K562 (cell line): Measurements from ENCODE around the gene SFN. TPM values are rescaled to one million over a fixed set of nuclear protein-coding genes. Genes with fewer than 3 reads are reported as not detected.

Experiments used
- ATAC-seq: fragments of 200-7000 bp; cut with Tn5 transposase; 3 replicates; pipeline ENCODE4 v1.9.1; 2020; ENCODE audit warnings: moderate library complexity
- Bru-seq: library from RNA; stranded (reverse); fragments of 400-500 nt; gene quantifications from one replicate; lab custom pipeline; 2021; lab: Mats Ljungman, UMichigan
- BruChase-seq, 2 experiments: library from RNA; stranded (reverse); fragments of 400-500 nt; gene quantifications; one replicate each; lab custom pipeline; 2021; lab: Mats Ljungman, UMichigan
- BruUV-seq: library from RNA; stranded (reverse); fragments of 400-500 nt; replicated peaks from 2 replicates; lab custom pipeline; 2021; lab: Mats Ljungman, UMichigan
- CTCF ChIA-PET: fragments of 300-600 bp; formaldehyde crosslinking; extraction: SDS; loops from one replicate; lab custom pipeline; 2021; ENCODE audit warnings: low intra/inter-chr PET ratio; lab: Yijun Ruan, JAX
- POLR2A ChIA-PET: fragments of 300-600, 350-650 bp; sonication (Branson Sonifier 250); formaldehyde crosslinking; extraction: SDS; loops from one replicate; lab custom pipeline; 2021; ENCODE audit warnings: antibody characterized with exemption, inconsistent platforms; lab: Yijun Ruan, JAX
- DNase-seq, 4 experiments: peaks; one replicate each; pipeline versions ENCODE4 v3.0.0 to v3.0.0-alpha.2; 2011 to 2018; ENCODE audit warnings: low spot score in 3 of 4, mixed read lengths in 3 of 4; ENCODE audit errors: extremely low read depth in 1 of 4
- FAIRE-seq: peaks from 2 replicates; lab custom pipeline; 2011; peaks lifted over from hg19 to GRCh38; lab: Jason Lieb, UNC
- H2AFZ ChIP-seq: 2 replicates; pipeline ENCODE4 v1.6.0; 2011; ENCODE audit warnings: low read depth, low read length, control low read depth, inconsistent platforms
- H3K27ac ChIP-seq: fragments of 200-600 bp; 3 replicates; pipeline ENCODE4 v1.8.0; 2011; ENCODE audit warnings: low read depth, mild to moderate bottlenecking, control low read depth, inconsistent platforms, low read length, moderate library complexity, mixed read lengths; ENCODE audit errors: extremely low read depth
- H3K27me3 ChIP-seq, 2 experiments: fragments of 300-600 bp in 1 of 2; 2 replicates in 1 of 2; 3 replicates in 1 of 2; pipeline versions ENCODE4 v1.6.0 to v1.8.0; 2011; ENCODE audit warnings: inconsistent platforms in 2 of 2, low read length in 2 of 2, mild to moderate bottlenecking in 1 of 2, mixed read lengths in 1 of 2, moderate library complexity in 1 of 2; ENCODE audit not compliant: control insufficient read depth in 2 of 2, insufficient read depth in 2 of 2
- H3K36me3 ChIP-seq: fragments of 300-600 bp; 3 replicates; pipeline ENCODE4 v1.8.0; 2011; ENCODE audit warnings: mild to moderate bottlenecking, low read length, inconsistent platforms; ENCODE audit not compliant: control insufficient read depth, insufficient read depth
- H3K4me1 ChIP-seq, 2 experiments: fragments of 200-600 bp in 1 of 2; replicated peaks in 1 of 2; 2 replicates in 1 of 2; 3 replicates in 1 of 2; pipeline versions ENCODE4 v1.5.1 to v1.8.0; 2011; ENCODE audit warnings: inconsistent platforms in 2 of 2, low read length in 2 of 2, mild to moderate bottlenecking in 1 of 2, mixed read lengths in 1 of 2, moderate library complexity in 1 of 2; ENCODE audit not compliant: control insufficient read depth in 2 of 2, insufficient read depth in 2 of 2
- H3K4me2 ChIP-seq: 2 replicates; pipeline ENCODE4 v1.6.1; 2011; ENCODE audit warnings: low read length, control low read depth, inconsistent platforms, mixed read lengths; ENCODE audit not compliant: insufficient read depth
- H3K4me3 ChIP-seq: fragments of 200-600 bp; sonication (generic), shearing (Covaris generic); 2 replicates; pipeline ENCODE4 v1.5.1; 2016; ENCODE audit warnings: control low read depth, inconsistent platforms
- H3K79me2 ChIP-seq: fragments of 200-600 bp; 3 replicates; pipeline ENCODE4 v1.8.0; 2011; ENCODE audit warnings: low read length, inconsistent platforms; ENCODE audit not compliant: control insufficient read depth, insufficient read depth
- H3K9ac ChIP-seq, 2 experiments: 2 replicates each; pipeline versions ENCODE4 v1.6.0 to v1.6.1; 2011; ENCODE audit warnings: low read depth in 2 of 2, low read length in 2 of 2, control low read depth in 1 of 2, inconsistent platforms in 1 of 2, mild to moderate bottlenecking in 1 of 2, mixed read lengths in 1 of 2; ENCODE audit not compliant: insufficient read depth in 1 of 2
- H3K9me1 ChIP-seq: one replicate; pipeline ENCODE4 v1.6.0; 2011; ENCODE audit warnings: inconsistent platforms, mild to moderate bottlenecking, low read length, moderate library complexity; ENCODE audit not compliant: control insufficient read depth, insufficient read depth
- H3K9me3 ChIP-seq: replicated peaks from 2 replicates; pipeline ENCODE4 v1.5.1; 2011; ENCODE audit warnings: low read depth, low read length, inconsistent platforms; ENCODE audit not compliant: control insufficient read depth, insufficient read depth
- H4K20me1 ChIP-seq: replicated peaks from 2 replicates; pipeline ENCODE4 v1.6.1; 2011; ENCODE audit warnings: low read length, inconsistent platforms, mixed read lengths; ENCODE audit not compliant: control insufficient read depth, insufficient read depth
- ATF1 ChIP-seq, 2 experiments: fragments of 450-650 bp in 1 of 2; IDR thresholded peaks; 2 replicates each; pipeline ENCODE4 v1.6.1; 2016; ENCODE audit warnings: missing compliant biosample characterization in 1 of 2, missing genetic modification characterization in 1 of 2
- BRCA1 ChIP-seq, 2 experiments: fragments of 450-650 bp in 1 of 2; sonication (generic) in 1 of 2; formaldehyde crosslinking in 1 of 2; IDR thresholded peaks; 2 replicates each; pipeline versions ENCODE4 v1.5.0 to v1.6.1; 2017 to 2020; ENCODE audit warnings: mild to moderate bottlenecking in 1 of 2, missing genetic modification reagents in 1 of 2
- CBFB ChIP-seq: sonication (generic); formaldehyde crosslinking; IDR thresholded peaks from 2 replicates; pipeline ENCODE4 v1.4.0; 2020; ENCODE audit warnings: mild to moderate bottlenecking, missing genetic modification reagents
- JUND ChIP-seq, 2 experiments: IDR thresholded peaks; 2 replicates in 1 of 2; 3 replicates in 1 of 2; pipeline ENCODE4 v1.6.1; 2011; ENCODE audit warnings: borderline replicate concordance in 2 of 2, low read depth in 2 of 2, low read length in 2 of 2, improper control_type of control experiment in 1 of 2, missing biosample characterization in 1 of 2, missing genetic modification characterization in 1 of 2, missing genetic modification reagents in 1 of 2
- KLF6 ChIP-seq: fragments of 250-450 bp; sonication (Bioruptor Pico); IDR thresholded peaks from 2 replicates; pipeline ENCODE4 v1.4.0; 2020; ENCODE audit warnings: mild to moderate bottlenecking, moderate library complexity, borderline replicate concordance
- NEUROD1 ChIP-seq: fragments of 150-350 bp; IDR thresholded peaks from 2 replicates; pipeline ENCODE4 v1.6.1; 2014; ENCODE audit warnings: borderline replicate concordance, low read length, low read depth; ENCODE audit not compliant: partially characterized antibody
- PYGO2 ChIP-seq: fragments of 450-650 bp; IDR thresholded peaks from 2 replicates; pipeline ENCODE4 v1.6.1; 2016; ENCODE audit warnings: mild to moderate bottlenecking, missing genetic modification characterization, moderate library complexity, missing compliant biosample characterization
- SMAD2 ChIP-seq: fragments of 150-350 bp; IDR thresholded peaks from 2 replicates; pipeline ENCODE4 v1.6.1; 2014; ENCODE audit warnings: low read depth, mild to moderate bottlenecking, low read length
- SRSF9 ChIP-seq: fragments of 200-400 bp; formaldehyde crosslinking; IDR thresholded peaks from 2 replicates; pipeline ENCODE4 v1.6.1; 2017; ENCODE audit warnings: low read depth, low read length, borderline replicate concordance
- TSC22D4 ChIP-seq: fragments of 450-650 bp; IDR thresholded peaks from 2 replicates; pipeline ENCODE4 v1.6.1; 2016; ENCODE audit warnings: missing genetic modification characterization, missing biosample characterization, control low read depth
- ZBTB1 ChIP-seq: sonication (generic); formaldehyde crosslinking; IDR thresholded peaks from 2 replicates; pipeline ENCODE4 v1.8.1; 2023; ENCODE audit warnings: missing genetic modification reagents, low read depth, mild to moderate bottlenecking, borderline replicate concordance
- ZNF584 ChIP-seq: fragments of 200-800 bp; sonication (Bioruptor generic); IDR thresholded peaks from 2 replicates; pipeline ENCODE4 v1.6.1; 2016; ENCODE audit warnings: low read depth, mild to moderate bottlenecking, missing genetic modification characterization, missing compliant biosample characterization
- WGBS: fragments of 100-300 bp; shearing (Covaris generic); methylation state at CpG from one replicate; pipeline ENCODE4 v1.1.6; 2016; ENCODE audit warnings: low coverage, mixed read lengths; ENCODE audit not compliant: insufficient coverage; ENCODE audit errors: missing lambda C conversion rate; 5-methylcytosine and 5-hydroxymethylcytosine counted together
- in situ Hi-C: fragments of 300-500 bp; cut with MboI; formaldehyde crosslinking; loops from 4 replicates; pipeline ENCODE4 v1.15.0; 2018; ENCODE audit warnings: inconsistent platforms, mixed read lengths
- intact Hi-C: fragments of 100-400 bp; cut with micrococcal nuclease; formaldehyde crosslinking; loops from 2 replicates; pipeline ENCODE4 v1.14.2; 2022
- long read RNA-seq, 3 experiments: library from polyadenylated mRNA in 2 of 3; library from RNA in 1 of 3; unstranded in 2 of 3; stranded (forward) in 1 of 3; transcript quantifications; one replicate each; pipeline ENCODE4 v2.0.0, GENCODE V29; 2019 to 2022
- polyA minus RNA-seq, 3 experiments: library from RNA; depleted of rRNA, polyadenylated mRNA; stranded (reverse); fragments of >200 nt; gene quantifications; 2 replicates each; pipeline ENCODE4 v1.2.3, GENCODE V29; 2011
- polyA plus RNA-seq, 8 experiments: library from polyadenylated mRNA; depleted of rRNA in 4 of 8; stranded (reverse) in 5 of 8; unstranded in 3 of 8; fragments of >200 nt; fragmentation: Nextera tagmentation in 2 of 8; fragmentation: Illumina TruSeq in 1 of 8; extraction: Ambion mirVana in 2 of 8; extraction: Trizol in 1 of 8; gene quantifications; 2 replicates each; pipeline versions ENCODE4 v1.2.1 to v1.2.3, GENCODE V29; 2011 to 2014; ENCODE audit warnings: inconsistent platforms in 1 of 8, missing spikeins in 1 of 8
- total RNA-seq, 7 experiments: library from RNA; depleted of rRNA in 6 of 7; stranded (reverse); fragments of >200 nt in 6 of 7; fragmentation: Illumina TruSeq in 2 of 7; extraction: Trizol in 2 of 7; gene quantifications; 2 replicates each; pipeline versions ENCODE4 v1.2.1 to v1.2.3, GENCODE V29; 2011 to 2021; ENCODE audit warnings: low replicate concordance in 1 of 7
- TF ChIP-seq, protein P1 (sequence below): fragments of 250-450 bp; sonication (Bioruptor Pico); IDR thresholded peaks from 2 replicates; pipeline ENCODE4 v1.8.0; 2022; ENCODE audit warnings: moderate library complexity, mild to moderate bottlenecking, inconsistent platforms

Gene SFN
- 0.42 and 0.90 TPM in 2 replicates for total RNA-seq (2011; cell fraction: chromatin; rRNA removed; ENCODE audit: low replicate concordance)
- 0.66 and 1.3 TPM in 2 replicates for total RNA-seq (2011; cell fraction: nucleolus; rRNA removed)
- 0.37 and 1.5 TPM in 2 replicates for total RNA-seq (2011; cell fraction: nucleoplasm; rRNA removed)
- total RNA-seq (2014; rRNA removed) (2.2 and 2.7 TPM in 2 replicates), total RNA-seq (2014; rRNA removed; fragmentation: Illumina TruSeq; extraction: Trizol) (0.38 and 0.73 TPM in 2 replicates), total RNA-seq (2015; rRNA removed; fragmentation: Illumina TruSeq; extraction: Trizol) (2.0 and 3.0 TPM in 2 replicates), total RNA-seq (2021) (3.1 and 3.7 TPM in 2 replicates), polyA plus RNA-seq (2011; rRNA removed) (0.86 and 1.7 TPM in 2 replicates), polyA plus RNA-seq (2014; fragmentation: Illumina TruSeq; extraction: Trizol) (2.7 and 3.4 TPM in 2 replicates), polyA plus RNA-seq (2014; fragmentation: Nextera tagmentation; extraction: Ambion mirVana) (under 1 TPM; 0.10 to 0.11 TPM), polyA plus RNA-seq (2014; rRNA removed) (3.8 and 3.9 TPM in 2 replicates), polyA minus RNA-seq (2011; rRNA and poly(A)+ RNA removed) (0.25 and 0.42 TPM in 2 replicates), Bru-seq, nascent RNA (percentile 44 among the genes with signal in this experiment), BruChase-seq, experiment 1, labeled RNA remaining after a 2-hour chase (percentile 38 among the genes with signal in this experiment), BruChase-seq, experiment 2, labeled RNA remaining after a 6-hour chase (percentile 41 among the genes with signal in this experiment)
- polyA plus RNA-seq (2011; cell fraction: cytosol; rRNA removed): 1.9 and 2.8 TPM in 2 replicates
- polyA plus RNA-seq (2011; cell fraction: nucleus; rRNA removed): 0.67 and 0.91 TPM in 2 replicates
- 1.6 and 4.0 TPM in 2 replicates for polyA plus RNA-seq (2012)
- polyA minus RNA-seq (2011; cell fraction: cytosol; rRNA and poly(A)+ RNA removed): 2.3 and 3.7 TPM in 2 replicates
- 0.67 and 0.89 TPM in 2 replicates for polyA minus RNA-seq (2011; cell fraction: nucleus; rRNA and poly(A)+ RNA removed)
- long read RNA-seq, experiment 1, transcript SFN-201 (1 exons, 1,320 nt): major isoform, 9 of 9 reads
- long read RNA-seq, experiment 1, partial matches to known transcripts: 0 of 9 reads
- long read RNA-seq, experiment 1, other reads (novel, unspliced or antisense): 0 of 9 reads
- long read RNA-seq, experiment 2, transcript SFN-201 (1 exons, 1,320 nt): major isoform, 8 of 8 reads
- long read RNA-seq, experiment 2, partial matches to known transcripts: 0 of 8 reads
- long read RNA-seq, experiment 2, other reads (novel, unspliced or antisense): 0 of 8 reads
- long read RNA-seq, experiment 3: 0 reads

DNA sequence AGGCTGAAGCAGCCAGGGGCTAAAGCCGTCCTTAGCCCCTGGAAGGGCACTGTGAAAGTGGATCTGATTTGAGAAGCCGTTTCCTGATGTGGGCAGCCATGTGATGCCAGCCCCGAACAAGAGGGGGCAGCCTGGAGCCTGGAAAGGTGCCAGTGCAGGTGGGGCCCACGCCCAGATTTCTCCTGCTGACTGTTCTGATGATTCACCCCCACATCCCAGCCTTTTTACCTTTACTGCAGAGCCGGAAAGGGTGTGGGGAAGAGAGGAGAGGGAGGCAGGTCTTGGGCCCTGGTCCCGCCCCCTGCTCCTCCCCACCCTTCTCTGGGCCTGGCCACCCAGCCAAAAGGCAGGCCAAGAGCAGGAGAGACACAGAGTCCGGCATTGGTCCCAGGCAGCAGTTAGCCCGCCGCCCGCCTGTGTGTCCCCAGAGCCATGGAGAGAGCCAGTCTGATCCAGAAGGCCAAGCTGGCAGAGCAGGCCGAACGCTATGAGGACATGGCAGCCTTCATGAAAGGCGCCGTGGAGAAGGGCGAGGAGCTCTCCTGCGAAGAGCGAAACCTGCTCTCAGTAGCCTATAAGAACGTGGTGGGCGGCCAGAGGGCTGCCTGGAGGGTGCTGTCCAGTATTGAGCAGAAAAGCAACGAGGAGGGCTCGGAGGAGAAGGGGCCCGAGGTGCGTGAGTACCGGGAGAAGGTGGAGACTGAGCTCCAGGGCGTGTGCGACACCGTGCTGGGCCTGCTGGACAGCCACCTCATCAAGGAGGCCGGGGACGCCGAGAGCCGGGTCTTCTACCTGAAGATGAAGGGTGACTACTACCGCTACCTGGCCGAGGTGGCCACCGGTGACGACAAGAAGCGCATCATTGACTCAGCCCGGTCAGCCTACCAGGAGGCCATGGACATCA is at the start of gene SFN:
Gene SFN (plus strand): TSS at position 369 of the 904 bp plus-strand sequence. CDS start 64 bp downstream, at position 433.
- ATAC-seq (peak; percentile 67), FAIRE-seq (peak; percentile 67), DNase-seq (peak; percentile 86 to 96 (median 92))
- intact Hi-C loops (loop anchor here (10.0 kb wide), 1 partner anchor 168 kb away; the partner anchor contains the start of gene ARID1A), in situ Hi-C loops (no loop called here)
- POLR2A ChIA-PET: interaction anchor here (0.5 to 0.9 kb wide), 8 partner anchors 8 to 392 kb away, joined by 3 to 4 read pairs (median 4); partner anchors contain the start of gene GPN2
- H3K9me1 ChIP-seq: no peaks in the 10 kb centered on the region
- peak within 1 kb of the TSS; percentile 50 for H2AFZ ChIP-seq
- CTCF ChIA-PET: interaction anchor here (1.7 kb wide), 1 partner anchor 15 kb away, joined by 7 read pairs; no protein-coding TSS in a partner anchor
- H4K20me1 ChIP-seq: no peaks in the 10 kb centered on the region
- H3K27me3 ChIP-seq: no peaks in the 10 kb centered on the region
- H3K27ac ChIP-seq: peak within 1 kb of the TSS; percentile 9; the same call in 1 of the 3 replicates
- H3K9ac ChIP-seq: peak within 1 kb of the TSS in 1 of 2 experiments; percentile 98; a peak in 2 of 4 replicates
- no peaks in the 10 kb centered on the region for H3K9me3 ChIP-seq
- no TSS peak for BruUV-seq
- H3K4me2 ChIP-seq: peak within 1 kb of the TSS; percentile 98
- no peaks in the 10 kb centered on the region for H3K36me3 ChIP-seq
- 64% methylated on average over 36 of the region's 37 CpGs for WGBS
- no peak within 1 kb of the TSS for H3K4me3 ChIP-seq
- H3K4me1 ChIP-seq: peaks cover 21 to 36% of the 10 kb centered on the region in 2 experiments
- no peaks in the 10 kb centered on the region for H3K79me2 ChIP-seq
- TF ChIP-seq CBFB (no peak), BRCA1 (IDR thresholded peaks at IDR 0.05) (no peak), BRCA1 (CRISPR knock-in tag; IDR thresholded peaks at IDR 0.05) (peak; percentile 95; the same call in 1 of the 2 replicates), TSC22D4 (tag) (no peak), ZNF584 (CRISPR knock-in tag) (no peak), SMAD2 (no peak), KLF6 (no peak), SRSF9 (no peak), NEUROD1 (no peak), JUND (IDR thresholded peaks at IDR 0.05; ENCODE audit: borderline replicate concordance, low read depth, low read length) (peak; percentile 91), JUND (tag; IDR thresholded peaks at IDR 0.05; ENCODE audit: borderline replicate concordance, low read depth, low read length) (peak; percentile 77; the same call in 1 of the 3 replicates), PYGO2 (tag) (no peak), ATF1 (CRISPR knock-in tag; IDR thresholded peaks at IDR 0.05) (no peak), ATF1 (tag; IDR thresholded peaks at IDR 0.05) (no peak), ZBTB1 (CRISPR knock-in tag) (no peak)
- TF ChIP-seq, protein P1, sequence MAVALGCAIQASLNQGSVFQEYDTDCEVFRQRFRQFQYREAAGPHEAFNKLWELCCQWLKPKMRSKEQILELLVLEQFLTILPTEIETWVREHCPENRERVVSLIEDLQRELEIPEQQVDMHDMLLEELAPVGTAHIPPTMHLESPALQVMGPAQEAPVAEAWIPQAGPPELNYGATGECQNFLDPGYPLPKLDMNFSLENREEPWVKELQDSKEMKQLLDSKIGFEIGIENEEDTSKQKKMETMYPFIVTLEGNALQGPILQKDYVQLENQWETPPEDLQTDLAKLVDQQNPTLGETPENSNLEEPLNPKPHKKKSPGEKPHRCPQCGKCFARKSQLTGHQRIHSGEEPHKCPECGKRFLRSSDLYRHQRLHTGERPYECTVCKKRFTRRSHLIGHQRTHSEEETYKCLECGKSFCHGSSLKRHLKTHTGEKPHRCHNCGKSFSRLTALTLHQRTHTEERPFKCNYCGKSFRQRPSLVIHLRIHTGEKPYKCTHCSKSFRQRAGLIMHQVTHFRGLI (CRISPR knock-in tag): no peak
